GM12865 (cell line): ENCODE data around the gene NFATC1.

Experiments
- DNase-seq: peaks from one replicate; pipeline ENCODE4 v3.0.0; 2010; ENCODE audit warnings: low read depth
- H3K4me3 ChIP-seq: 2 replicates; pipeline ENCODE4 v1.5.1; 2011; ENCODE audit warnings: mild to moderate bottlenecking, low read depth, low read length, control low read depth
- TF ChIP-seq, protein P1 (sequence below): IDR thresholded peaks from 2 replicates; pipeline ENCODE4 v1.5.1; 2011; ENCODE audit warnings: low read length, control low read depth, low read depth, inconsistent platforms; ENCODE audit not compliant: insufficient read depth; ENCODE audit errors: missing control alignments

Gene NFATC1

DNA sequence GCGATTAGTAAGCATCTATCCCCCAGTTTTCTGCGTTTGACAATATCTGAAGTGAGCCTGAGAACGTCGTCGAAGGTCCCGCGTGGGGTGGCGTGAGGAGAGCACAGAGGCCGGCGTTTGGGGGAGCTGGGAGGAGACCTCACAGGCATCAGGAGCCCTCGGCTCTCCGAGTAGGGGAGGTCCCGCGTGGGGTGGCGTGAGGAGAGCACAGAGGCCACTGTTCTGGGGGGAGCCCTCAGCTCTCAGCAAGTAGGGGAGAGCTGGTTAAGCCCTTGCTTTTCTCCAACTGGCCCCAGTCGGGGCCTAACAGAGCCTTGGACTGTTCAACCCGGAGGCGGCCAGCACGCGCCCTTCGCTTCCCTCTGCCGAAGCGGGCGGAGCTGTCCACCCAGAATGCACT, 134.3 kb downstream of the NFATC1 start:
- H3K4me3 ChIP-seq = no peak overlapping the region
- TF ChIP-seq, protein P1, sequence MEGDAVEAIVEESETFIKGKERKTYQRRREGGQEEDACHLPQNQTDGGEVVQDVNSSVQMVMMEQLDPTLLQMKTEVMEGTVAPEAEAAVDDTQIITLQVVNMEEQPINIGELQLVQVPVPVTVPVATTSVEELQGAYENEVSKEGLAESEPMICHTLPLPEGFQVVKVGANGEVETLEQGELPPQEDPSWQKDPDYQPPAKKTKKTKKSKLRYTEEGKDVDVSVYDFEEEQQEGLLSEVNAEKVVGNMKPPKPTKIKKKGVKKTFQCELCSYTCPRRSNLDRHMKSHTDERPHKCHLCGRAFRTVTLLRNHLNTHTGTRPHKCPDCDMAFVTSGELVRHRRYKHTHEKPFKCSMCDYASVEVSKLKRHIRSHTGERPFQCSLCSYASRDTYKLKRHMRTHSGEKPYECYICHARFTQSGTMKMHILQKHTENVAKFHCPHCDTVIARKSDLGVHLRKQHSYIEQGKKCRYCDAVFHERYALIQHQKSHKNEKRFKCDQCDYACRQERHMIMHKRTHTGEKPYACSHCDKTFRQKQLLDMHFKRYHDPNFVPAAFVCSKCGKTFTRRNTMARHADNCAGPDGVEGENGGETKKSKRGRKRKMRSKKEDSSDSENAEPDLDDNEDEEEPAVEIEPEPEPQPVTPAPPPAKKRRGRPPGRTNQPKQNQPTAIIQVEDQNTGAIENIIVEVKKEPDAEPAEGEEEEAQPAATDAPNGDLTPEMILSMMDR = no peak
- no peak for DNase-seq

DNA sequence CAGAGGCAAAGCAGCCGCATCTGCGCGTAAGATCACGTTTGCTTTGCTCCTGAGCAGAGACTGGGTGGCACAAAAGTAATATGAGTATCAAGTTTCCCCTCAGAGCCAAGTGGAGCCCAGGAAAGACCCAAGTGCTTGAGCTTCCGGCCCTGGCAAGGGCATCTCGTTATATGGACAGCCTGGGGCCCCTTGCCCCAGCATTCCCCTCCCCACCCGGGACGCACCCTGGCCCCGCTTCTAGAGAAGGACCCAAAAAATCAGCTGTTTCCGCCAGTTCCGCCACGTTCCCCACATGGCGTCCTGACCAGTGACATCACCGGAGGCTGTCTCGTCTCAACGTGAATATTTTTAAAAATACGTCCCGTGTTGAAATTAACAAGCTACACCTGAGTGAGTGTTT, 135.1 kb downstream of the NFATC1 start:
- DNase-seq = no peak
- H3K4me3 ChIP-seq = no peak overlapping the region
- TF ChIP-seq, protein P1 = no peak

DNA sequence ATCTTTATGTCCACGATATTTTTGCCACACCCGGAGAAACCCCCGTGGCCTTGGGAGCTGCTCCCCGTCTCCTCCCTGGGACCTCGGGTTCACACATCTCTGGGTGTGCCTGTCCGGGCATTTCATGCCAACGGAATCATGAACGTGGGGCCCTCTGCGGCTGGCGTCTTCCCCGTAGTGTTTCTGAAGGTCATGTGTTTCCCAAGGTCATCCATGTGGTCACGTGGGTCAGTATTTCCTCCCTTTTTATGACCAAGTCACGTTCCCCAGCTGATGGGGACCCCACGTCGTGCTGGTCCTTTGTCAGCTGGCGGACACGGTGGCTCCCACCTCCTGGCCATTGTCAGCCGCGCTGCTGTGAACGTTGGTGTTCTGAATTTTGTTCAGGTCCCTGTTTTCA, 135.7 kb downstream of the NFATC1 start:
- no peak for DNase-seq
- TF ChIP-seq, protein P1 = no peak
- no peak overlapping the region for H3K4me3 ChIP-seq

DNA sequence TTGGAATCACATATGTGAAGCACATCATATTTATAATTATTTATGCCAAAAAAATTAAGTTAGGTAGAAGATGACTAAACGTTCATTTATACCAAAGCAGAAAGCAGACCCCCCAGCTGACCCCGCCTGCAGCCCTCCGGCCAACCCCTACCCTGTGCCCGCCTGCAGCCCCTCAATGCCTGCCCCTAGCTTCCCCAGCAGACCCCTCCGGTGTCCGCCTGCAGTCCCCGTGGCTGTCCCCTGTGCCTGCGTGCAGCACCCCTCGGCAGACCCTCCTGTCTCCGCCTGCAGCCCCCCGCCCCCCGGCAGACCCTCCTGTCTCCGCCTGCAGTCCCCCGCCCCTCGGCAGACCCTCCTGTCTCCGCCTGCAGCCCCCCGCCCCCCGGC, 136.2 kb downstream of the NFATC1 start:
- no peak overlapping the region for H3K4me3 ChIP-seq
- DNase-seq = no peak
- TF ChIP-seq, protein P1 = no peak

DNA sequence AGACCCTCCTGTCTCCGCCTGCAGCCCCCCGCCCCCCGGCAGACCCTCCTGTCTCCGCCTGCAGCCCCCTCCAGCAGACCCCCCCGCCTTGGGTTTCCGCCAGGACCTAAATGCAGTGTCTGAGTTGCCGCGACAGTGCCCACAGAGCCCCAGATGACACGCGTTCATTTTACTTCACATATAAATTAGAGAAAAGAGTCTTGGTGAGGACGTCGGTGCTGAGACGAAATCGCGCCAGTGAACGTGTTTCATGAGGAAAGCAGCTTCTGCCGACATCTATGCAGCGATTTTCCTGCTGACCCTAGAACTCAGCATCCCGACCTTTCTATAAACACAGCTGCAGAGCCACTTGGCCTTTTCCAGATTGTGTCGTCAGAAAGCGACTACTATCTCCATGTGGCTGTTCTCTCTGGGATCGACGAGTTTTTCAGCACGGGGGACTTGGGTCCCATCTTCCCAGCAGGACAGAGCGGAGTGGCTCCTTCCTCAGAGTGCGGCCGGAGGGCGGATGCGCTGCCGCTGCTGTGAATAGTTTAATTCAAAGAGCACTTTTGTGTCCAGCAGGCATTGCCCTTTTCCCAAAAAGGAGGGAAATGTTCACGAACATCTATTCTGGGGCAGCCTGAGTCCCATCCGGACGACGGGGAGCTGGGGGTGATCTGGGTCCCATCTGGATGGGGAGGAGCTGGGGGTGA, 136.7 kb downstream of the NFATC1 start:
- no peak overlapping the region for H3K4me3 ChIP-seq
- TF ChIP-seq, protein P1 = no peak
- no peak for DNase-seq

DNA sequence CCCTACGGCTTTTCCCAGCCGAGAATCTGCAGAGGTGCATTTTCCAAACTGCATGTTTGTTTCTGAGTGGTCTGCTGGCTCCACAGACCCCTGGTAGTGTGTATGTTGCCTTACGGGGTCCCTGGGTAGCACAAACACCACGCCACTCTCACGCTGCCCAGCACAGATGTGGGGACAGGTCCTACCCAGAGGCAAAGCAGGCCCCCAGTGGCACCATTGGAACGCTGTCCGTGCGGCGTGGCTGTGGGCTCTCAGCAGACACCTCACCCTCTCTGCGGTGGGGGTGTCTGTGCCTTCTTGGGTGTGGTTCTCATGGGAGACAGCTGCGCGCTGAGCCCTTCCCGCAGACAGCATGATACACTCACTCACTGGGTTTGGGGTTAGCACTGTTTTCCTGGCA, 137.4 kb downstream of the NFATC1 start:
- no peak for DNase-seq
- no peak overlapping the region for H3K4me3 ChIP-seq
- TF ChIP-seq, protein P1 = no peak

DNA sequence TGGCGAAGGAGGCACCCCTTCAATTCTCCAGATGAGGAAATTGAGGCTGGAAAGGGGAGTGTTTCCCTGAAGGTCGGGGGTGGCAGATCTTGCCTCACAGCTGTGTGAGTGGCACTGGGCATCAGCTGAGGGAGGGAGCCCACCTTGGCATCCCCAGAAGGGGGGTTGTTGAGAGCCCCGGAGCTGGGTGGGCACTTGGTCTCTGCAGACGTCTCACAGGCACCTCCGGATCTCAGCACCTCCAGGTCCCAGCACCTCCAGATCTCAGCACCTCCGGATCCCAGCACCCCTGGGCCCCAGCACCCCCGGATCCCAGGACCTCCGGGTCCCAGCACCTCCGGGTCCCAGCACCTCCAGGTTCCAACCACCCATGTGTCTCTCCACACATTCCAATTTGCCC, 137.9 kb downstream of the NFATC1 start:
- TF ChIP-seq, protein P1 = no peak
- H3K4me3 ChIP-seq = no peak overlapping the region
- no peak for DNase-seq
